Epithelial cell of prostate (primary cell): ENCODE measurements around the gene GUCA1C.

Experiments
- DNase-seq: peaks from one replicate; pipeline ENCODE4 v3.0.0-alpha.2; 2011; ENCODE audit warnings: low read depth, low spot score
- H3K27ac ChIP-seq: fragments of 450-650 bp; 2 replicates; pipeline ENCODE4 v1.5.1; 2017; ENCODE audit warnings: mild to moderate bottlenecking

The GUCA1C gene

DNA sequence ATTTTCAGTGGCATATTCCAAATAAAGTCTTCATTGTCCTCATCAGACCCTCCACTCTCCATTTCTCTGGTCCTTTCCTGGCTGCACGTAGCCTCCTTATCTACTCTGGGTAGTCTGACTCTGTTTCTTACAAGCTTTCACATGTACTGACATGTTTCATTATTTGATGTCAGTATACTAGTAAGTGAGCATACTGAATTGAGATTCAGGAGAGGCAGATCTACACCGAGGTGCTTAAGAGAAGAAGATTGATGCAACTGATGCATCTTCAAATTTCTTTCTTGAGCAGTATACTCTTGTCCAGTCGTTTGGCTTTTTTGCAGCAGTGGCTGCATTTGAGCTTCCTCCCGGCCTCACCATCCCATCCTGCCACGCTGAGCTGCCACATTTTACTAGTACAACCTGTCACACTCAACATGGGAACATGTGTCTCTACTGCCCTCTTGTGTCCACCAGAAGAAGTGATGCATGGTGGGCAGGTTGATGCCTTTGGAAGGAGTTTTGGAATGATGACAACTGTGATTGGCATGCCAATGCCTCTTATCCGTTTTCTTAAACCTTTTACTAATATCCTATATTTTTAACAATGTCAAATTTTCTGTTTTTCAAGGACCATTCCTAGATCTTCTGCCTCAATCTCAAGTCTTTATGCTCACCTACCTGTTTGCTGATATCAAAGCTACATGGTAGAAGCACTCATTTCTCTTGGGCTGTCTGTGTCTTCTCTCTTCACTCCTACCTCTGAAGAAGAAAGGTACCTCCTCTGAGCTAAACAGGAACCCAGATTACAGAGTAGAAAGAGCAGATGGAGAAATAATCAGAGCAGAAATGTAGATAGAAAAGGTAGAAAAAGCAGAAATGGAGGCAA, 38.7 kb downstream of the GUCA1C start:
- no peak overlapping the region for H3K27ac ChIP-seq
- DNase-seq, result peak; percentile 31

DNA sequence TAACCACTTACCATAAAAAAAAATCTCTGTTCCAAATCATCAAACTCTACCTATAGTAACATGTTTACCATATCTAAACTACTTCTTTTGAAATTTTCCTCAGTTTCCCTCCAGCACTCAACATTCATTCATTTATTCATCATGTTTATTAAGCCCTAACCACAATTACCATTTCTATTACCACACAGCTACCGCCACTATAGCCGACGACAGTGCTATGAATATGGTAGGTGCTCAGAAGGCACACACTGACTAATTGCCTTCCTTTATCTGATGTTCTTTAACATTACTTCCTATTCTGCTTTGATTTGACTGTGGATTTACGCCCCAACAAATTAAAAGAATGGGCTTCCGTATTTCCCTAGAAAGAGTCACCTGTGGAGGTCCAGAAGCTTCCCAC, 43.9 kb downstream of the GUCA1C start:
- no peak for DNase-seq

DNA sequence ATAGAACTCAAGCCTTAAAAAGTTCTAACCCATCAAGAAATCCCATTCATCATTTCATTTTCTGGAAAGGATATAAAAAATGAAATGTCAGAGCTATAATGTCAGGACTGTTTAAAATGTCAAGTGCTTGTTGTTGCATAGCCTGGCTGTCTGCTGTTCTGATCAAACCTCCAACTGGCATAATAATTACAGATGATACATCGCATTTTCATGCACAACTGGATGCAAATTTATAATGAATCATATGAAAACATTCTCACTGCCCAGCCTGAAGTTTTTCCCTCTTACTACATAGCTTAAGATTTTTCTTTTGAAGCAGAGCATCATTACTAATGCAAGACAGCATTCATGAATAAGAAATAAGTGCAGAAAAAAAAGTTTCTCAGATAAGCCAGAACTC, 46.5 kb downstream of the GUCA1C start:
- H3K27ac ChIP-seq, result no peak overlapping the region

More for the DNA sequence above, 43.9 kb downstream of the GUCA1C start:
- no peak overlapping the region for H3K27ac ChIP-seq

GRCh38 chr3:108899530-108899929, 54.1 kb downstream of the GUCA1C start:
- no peak overlapping the region for H3K27ac ChIP-seq

More for the DNA sequence above, 46.5 kb downstream of the GUCA1C start:
- DNase-seq, result no peak

GRCh38 chr3:108897883-108898282, 55.8 kb downstream of the GUCA1C start:
- H3K27ac ChIP-seq, result no peak overlapping the region
- DNase-seq, result no peak

More at GRCh38 chr3:108899530-108899929, 54.1 kb downstream of the GUCA1C start:
- no peak for DNase-seq

DNA sequence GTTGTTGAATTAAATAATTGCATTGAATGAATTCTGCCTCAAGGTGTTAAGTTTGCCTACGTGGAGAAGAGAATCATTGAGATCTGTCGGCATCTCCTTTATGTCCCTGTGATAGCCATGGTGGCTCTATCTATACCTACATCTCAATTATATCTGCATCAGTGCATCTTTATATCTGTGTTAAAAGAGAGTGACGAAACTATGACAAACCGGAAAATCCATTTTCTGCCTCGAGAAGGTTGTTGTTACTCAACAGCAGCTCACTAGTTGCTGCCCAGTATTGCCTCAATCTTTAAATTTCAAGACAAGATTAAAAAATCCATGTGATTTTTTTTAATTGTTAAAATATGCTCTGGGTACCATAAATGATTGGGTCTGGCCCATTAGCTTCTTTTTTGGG, 58.7 kb downstream of the GUCA1C start:
- no peak for DNase-seq
- no peak overlapping the region for H3K27ac ChIP-seq

- no peak for DNase-seq
Observed at GRCh38 chr3:108891833-108892232, 61.8 kb downstream of the GUCA1C start.

GRCh38 chr3:108887777-108888176, 65.9 kb downstream of the GUCA1C start:
- H3K27ac ChIP-seq, result no peak overlapping the region
- DNase-seq, result no peak

More at GRCh38 chr3:108891833-108892232, 61.8 kb downstream of the GUCA1C start:
- no peak overlapping the region for H3K27ac ChIP-seq

- DNase-seq, result no peak
Observed at GRCh38 chr3:108887121-108887520, 66.6 kb downstream of the GUCA1C start.

GRCh38 chr3:108883373-108883772, 70.3 kb downstream of the GUCA1C start:
- no peak overlapping the region for H3K27ac ChIP-seq
- no peak for DNase-seq

More at GRCh38 chr3:108887121-108887520, 66.6 kb downstream of the GUCA1C start:
- H3K27ac ChIP-seq, result no peak overlapping the region

GRCh38 chr3:108882762-108883161, 70.9 kb downstream of the GUCA1C start:
- no peak overlapping the region for H3K27ac ChIP-seq
- DNase-seq, result no peak

GRCh38 chr3:108879915-108880314, 73.8 kb downstream of the GUCA1C start:
- no peak for DNase-seq
- no peak overlapping the region for H3K27ac ChIP-seq

- DNase-seq, result no peak
- no peak overlapping the region for H3K27ac ChIP-seq
Observed at GRCh38 chr3:108877901-108878300, 75.8 kb downstream of the GUCA1C start.

DNA sequence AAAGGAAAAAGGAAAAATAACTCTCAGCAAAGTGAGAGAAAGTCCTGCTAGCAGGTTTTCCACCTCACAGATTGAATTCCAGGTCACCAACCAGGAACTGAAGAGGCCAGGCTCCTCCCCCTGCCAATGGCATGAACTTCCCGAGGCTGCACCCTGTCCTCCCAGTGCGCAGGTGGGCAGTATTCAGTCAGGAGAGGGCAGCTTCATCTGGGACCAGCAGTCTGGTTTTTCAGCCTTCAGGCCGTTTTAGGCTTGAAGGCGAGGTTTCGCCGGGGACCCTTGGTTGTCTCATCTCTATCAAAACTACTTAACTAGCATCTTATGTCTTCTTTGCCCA, 89.9 kb downstream of the GUCA1C start:
- no peak for DNase-seq
- no peak overlapping the region for H3K27ac ChIP-seq

DNA sequence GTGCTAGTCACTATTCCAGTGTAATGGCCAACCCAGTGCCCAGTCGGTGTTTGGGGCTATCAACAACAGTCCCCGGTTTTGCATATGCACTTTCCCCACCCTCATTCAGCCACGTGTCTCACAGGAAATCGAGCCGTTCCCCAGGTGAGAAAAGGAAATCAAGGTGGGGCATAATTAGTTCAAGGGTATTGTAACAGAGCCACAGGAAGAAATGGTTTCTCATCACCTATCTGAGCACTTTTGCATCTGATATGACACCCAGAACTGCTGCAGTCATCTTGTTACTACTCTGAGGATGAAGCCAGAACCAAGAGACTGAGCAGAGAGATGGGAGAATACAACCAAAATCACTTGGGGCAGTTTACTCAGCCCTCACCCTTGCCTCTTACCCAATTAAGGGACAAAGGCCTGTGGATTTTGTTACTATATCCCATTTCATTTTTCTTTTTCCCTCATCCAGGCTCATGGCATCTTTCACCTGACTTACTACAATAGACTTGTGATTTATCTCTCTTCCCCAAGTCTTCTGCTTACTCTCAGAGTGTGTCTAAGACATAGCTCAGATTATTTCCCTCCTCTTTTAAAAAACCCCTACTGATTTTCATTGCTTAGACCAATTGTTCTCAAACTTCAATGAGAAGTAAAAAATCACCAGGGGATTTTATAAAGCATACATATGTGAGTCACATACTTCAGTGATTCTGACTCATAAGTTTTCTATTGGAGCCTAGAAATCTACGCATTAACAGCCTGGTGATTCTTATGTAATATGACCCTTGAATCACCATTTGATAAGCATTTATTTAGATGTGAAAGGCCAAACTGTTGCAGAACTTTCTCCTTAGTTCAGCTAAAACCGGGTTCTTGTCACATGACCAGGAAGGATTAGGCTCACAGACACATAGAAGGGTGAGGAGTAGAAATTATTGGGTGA, 90.5 kb downstream of the GUCA1C start:
- H3K27ac ChIP-seq, result no peak overlapping the region
- DNase-seq, result peak; percentile 54

DNA sequence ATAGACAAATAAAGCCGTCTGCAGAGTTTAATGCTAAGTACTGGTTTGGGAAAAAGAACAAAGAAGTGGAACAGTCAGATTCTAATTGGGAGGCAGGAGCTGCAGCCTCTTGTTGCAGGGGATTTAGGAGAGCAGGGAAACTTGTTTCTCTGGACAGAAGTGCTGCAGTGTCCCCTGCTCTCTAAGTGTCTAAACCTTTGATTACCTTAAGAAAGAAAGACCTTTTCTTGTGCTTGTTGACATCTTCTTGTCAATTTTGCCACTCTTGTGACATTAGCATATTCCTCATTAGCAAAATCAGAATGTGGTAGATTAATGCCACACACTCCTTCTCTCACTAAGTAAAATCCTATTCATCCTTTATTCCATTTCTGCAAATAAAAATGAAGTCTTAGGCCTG, 92.3 kb downstream of the GUCA1C start:
- no peak overlapping the region for H3K27ac ChIP-seq
- DNase-seq, result no peak
